Activated T-helper 17 cell treated with anti-CD3 and anti-CD28 coated beads, Interleukin-2, amount 50 U/mL, for 72 hours (primary cell): ENCODE measurements around the gene CAP2. TPM values are rescaled to one million over a fixed set of nuclear protein-coding genes. Genes with fewer than 3 reads are reported as not detected.

Source experiments
- ATAC-seq: fragments of 150-1000 bp; cut with Tn5 transposase; replicated peaks from 2 replicates; pipeline ENCODE4 v1.10.0; 2021; ENCODE audit warnings: mild to moderate bottlenecking, moderate library complexity
- H3K27ac Mint-ChIP-seq: one replicate; pipeline ENCODE4 v1.8.0; 2022; ENCODE audit warnings: mixed read lengths
- H3K27me3 Mint-ChIP-seq: one replicate; pipeline ENCODE4 v1.8.0; 2022; ENCODE audit warnings: mixed read lengths
- H3K36me3 Mint-ChIP-seq: one replicate; pipeline ENCODE4 v1.8.0; 2022; ENCODE audit warnings: low read depth, mild to moderate bottlenecking, mixed read lengths
- H3K4me1 Mint-ChIP-seq: one replicate; pipeline ENCODE4 v1.8.0; 2022; ENCODE audit warnings: mixed read lengths
- H3K4me3 Mint-ChIP-seq: one replicate; pipeline ENCODE4 v1.8.0; 2022; ENCODE audit warnings: mild to moderate bottlenecking, mixed read lengths
- H3K9me3 Mint-ChIP-seq: one replicate; pipeline ENCODE4 v1.8.0; 2022; ENCODE audit warnings: mixed read lengths
- total RNA-seq, 2 donors: library from RNA; stranded (reverse); gene quantifications; one replicate each; pipeline ENCODE4 v1.2.3, GENCODE V29; 2022

CAP2 gene
- total RNA-seq, 2 donors from 2014 or later: not detected

GRCh38 chr6:17593246-17593645 lies 199.9 kb downstream of the CAP2 start:
- Mint-ChIP-seq H3K27me3 (no peaks in the 10 kb centered on the region), H3K9me3 (no peaks in the 10 kb centered on the region), H3K27ac (no peak overlapping the region), H3K4me1 (no peaks in the 10 kb centered on the region), H3K36me3 (no peaks in the 10 kb centered on the region), H3K4me3 (no peak overlapping the region)
- ATAC-seq: no peak

- no peaks in the 10 kb centered on the region for H3K27me3 Mint-ChIP-seq
- no peak overlapping the region for H3K4me3 Mint-ChIP-seq
- no peaks in the 10 kb centered on the region for H3K9me3 Mint-ChIP-seq
- no peak for ATAC-seq
- no peak overlapping the region for H3K27ac Mint-ChIP-seq
- H3K4me1 Mint-ChIP-seq: no peaks in the 10 kb centered on the region
- no peaks in the 10 kb centered on the region for H3K36me3 Mint-ChIP-seq
Observed at GRCh38 chr6:17596085-17596484, 202.7 kb downstream of the CAP2 start.

GRCh38 chr6:17599877-17600526 lies 206.6 kb downstream of the CAP2 start, which contains the start of gene FAM8A1:
TSS of gene FAM8A1 (plus strand) at chr6:17600302. CDS start at chr6:17600410, 108 bp downstream.
- ATAC-seq: peak; percentile 94
- H3K9me3 Mint-ChIP-seq: no peaks in the 10 kb centered on the region
- peaks cover 20% of the 10 kb centered on the region for H3K36me3 Mint-ChIP-seq
- peaks cover 26% of the 10 kb centered on the region for H3K4me1 Mint-ChIP-seq
- H3K27me3 Mint-ChIP-seq: no peaks in the 10 kb centered on the region
- peak within 1 kb of the TSS; percentile 84 for H3K4me3 Mint-ChIP-seq
- peak within 1 kb of the TSS; percentile 83 for H3K27ac Mint-ChIP-seq

- Mint-ChIP-seq H3K4me3 (peak overlapping the region; percentile 84), H3K27ac (peak overlapping the region; percentile 74), H3K36me3 (peaks cover 27% of the 10 kb centered on the region), H3K9me3 (no peaks in the 10 kb centered on the region), H3K27me3 (no peaks in the 10 kb centered on the region), H3K4me1 (peaks cover 26% of the 10 kb centered on the region)
- peak; percentile 66 for ATAC-seq
Observed at GRCh38 chr6:17600527-17601385, 207.4 kb downstream of the CAP2 start.

GRCh38 chr6:17601386-17601703 lies 207.9 kb downstream of the CAP2 start:
- H3K27ac Mint-ChIP-seq: peak overlapping the region; percentile 74
- H3K4me3 Mint-ChIP-seq: peak overlapping the region; percentile 84
- peaks cover 26% of the 10 kb centered on the region for H3K4me1 Mint-ChIP-seq
- H3K36me3 Mint-ChIP-seq: peaks cover 33% of the 10 kb centered on the region
- no peaks in the 10 kb centered on the region for H3K27me3 Mint-ChIP-seq
- no peaks in the 10 kb centered on the region for H3K9me3 Mint-ChIP-seq
- no peak for ATAC-seq

GRCh38 chr6:17602888-17603287 lies 209.5 kb downstream of the CAP2 start:
- peak overlapping the region; percentile 23 for H3K27ac Mint-ChIP-seq
- H3K36me3 Mint-ChIP-seq: peaks cover 39% of the 10 kb centered on the region

GRCh38 chr6:17606606-17607005 lies 213.2 kb downstream of the CAP2 start:
- Mint-ChIP-seq H3K27me3 (no peaks in the 10 kb centered on the region), H3K4me1 (peaks cover 22% of the 10 kb centered on the region), H3K4me3 (no peak overlapping the region), H3K36me3 (peaks cover 49% of the 10 kb centered on the region), H3K9me3 (no peaks in the 10 kb centered on the region), H3K27ac (peak overlapping the region; percentile 54)
- ATAC-seq: no peak

More at GRCh38 chr6:17602888-17603287, 209.5 kb downstream of the CAP2 start:
- Mint-ChIP-seq H3K4me3 (peak overlapping the region; percentile 84), H3K27me3 (no peaks in the 10 kb centered on the region), H3K4me1 (peaks cover 26% of the 10 kb centered on the region), H3K9me3 (no peaks in the 10 kb centered on the region)
- peak; percentile 21 for ATAC-seq

Other genes starting within 250 kb of the CAP2 start
- gene RBM24, start 112.2 kb upstream of the CAP2 start, total RNA-seq: not detected
- gene FAM8A1, start 206.7 kb downstream of the CAP2 start, total RNA-seq: 1 to 10 TPM; 3.2 to 6.1 TPM